T-helper 1 cell treated with Interleukin-12 subunit alpha and Interleukin-12 subunit beta and Interleukin-4 antibody, amounts not matched to agents 30 μg/mL and 1 μg/mL, for 36 hours (primary cell): Measurements from ENCODE around the gene CDK5R1.

Experiments
- H3K27ac Mint-ChIP-seq: one replicate; pipeline ENCODE4 v1.8.0; 2021; ENCODE audit warnings: mild to moderate bottlenecking, mixed read lengths
- H3K27me3 Mint-ChIP-seq: one replicate; pipeline ENCODE4 v1.8.0; 2021; ENCODE audit warnings: low read depth, mixed read lengths
- H3K36me3 Mint-ChIP-seq: one replicate; pipeline ENCODE4 v1.8.0; 2021; ENCODE audit warnings: low read depth, mixed read lengths
- H3K4me1 Mint-ChIP-seq: one replicate; pipeline ENCODE4 v1.8.0; 2021; ENCODE audit warnings: low read depth, mixed read lengths
- H3K4me3 Mint-ChIP-seq: one replicate; pipeline ENCODE4 v1.8.0; 2021; ENCODE audit warnings: mild to moderate bottlenecking, moderate library complexity, mixed read lengths
- H3K9me3 Mint-ChIP-seq: one replicate; pipeline ENCODE4 v1.8.0; 2021; ENCODE audit warnings: mixed read lengths

Gene CDK5R1

DNA sequence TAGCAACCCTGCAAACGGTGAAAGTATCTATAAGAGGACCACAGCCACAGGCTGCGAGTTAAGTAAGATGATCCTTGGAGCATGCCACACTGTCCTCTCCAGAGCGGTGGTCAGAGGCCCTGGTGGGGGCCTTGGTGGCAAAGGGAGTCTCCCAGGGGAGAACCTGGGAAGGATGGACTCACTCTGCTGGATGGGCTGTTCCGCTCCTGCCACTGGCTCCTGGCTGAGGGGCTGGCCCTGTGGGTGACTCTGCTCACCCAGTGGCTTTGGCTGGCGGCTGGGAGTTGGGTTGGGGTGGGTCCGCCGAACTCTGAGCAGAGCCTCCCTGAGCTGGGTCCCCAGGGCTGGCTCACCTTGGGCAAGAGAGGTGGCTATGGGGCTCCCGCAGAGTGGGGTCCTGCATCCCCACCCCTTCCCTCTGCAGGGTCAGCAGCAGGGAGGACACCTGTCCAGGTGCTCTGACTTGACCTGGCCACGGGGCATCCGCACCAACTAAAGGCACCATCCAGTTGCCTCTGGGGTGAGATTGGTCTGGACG lies 7.3 kb downstream of the CDK5R1 start:
- Mint-ChIP-seq H3K4me3 (no peak overlapping the region), H3K9me3 (no peaks in the 10 kb centered on the region), H3K27me3 (peaks cover 3% of the 10 kb centered on the region), H3K27ac (no peak overlapping the region), H3K4me1 (peaks cover 21% of the 10 kb centered on the region), H3K36me3 (peaks cover 4% of the 10 kb centered on the region)

DNA sequence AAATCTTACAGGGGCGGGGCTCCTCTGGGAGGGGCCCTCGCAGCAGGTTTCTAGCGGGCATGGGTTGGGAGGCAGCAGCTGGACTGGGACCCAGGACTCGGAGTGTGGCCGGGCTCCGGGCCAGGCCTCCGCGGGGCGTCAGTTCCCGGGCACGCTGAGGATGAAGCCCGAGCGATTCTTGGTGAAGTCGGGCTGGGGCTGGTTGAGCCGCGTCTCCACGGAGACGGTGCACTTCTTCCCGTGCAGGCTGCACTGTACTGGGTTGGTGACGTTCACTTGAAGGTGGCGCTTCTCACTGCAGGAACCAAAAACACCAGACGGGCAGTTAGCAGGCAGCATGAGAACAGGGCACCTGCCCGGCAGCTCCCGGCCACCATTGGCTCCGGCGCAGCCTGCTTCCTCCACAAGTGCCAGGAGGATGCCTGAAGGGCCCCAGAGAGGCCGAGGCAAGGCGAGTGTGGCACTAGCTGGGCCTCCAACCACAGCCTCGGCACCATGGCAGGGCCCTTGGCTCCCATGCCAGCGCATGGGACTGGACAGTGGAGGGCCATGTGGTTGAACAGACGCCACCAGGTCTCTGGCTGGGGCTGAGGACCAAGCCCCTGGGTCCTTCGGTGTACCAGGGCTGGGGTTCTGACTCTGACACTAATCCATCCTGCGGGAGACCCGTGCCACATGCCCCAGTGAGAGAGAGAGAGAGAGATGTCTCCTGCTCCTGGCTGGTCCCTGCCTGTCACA lies 8.0 kb downstream of the CDK5R1 start:
- H3K27ac Mint-ChIP-seq: no peak overlapping the region
- no peaks in the 10 kb centered on the region for H3K9me3 Mint-ChIP-seq
- H3K4me3 Mint-ChIP-seq: no peak overlapping the region
- H3K36me3 Mint-ChIP-seq: peaks cover 2% of the 10 kb centered on the region
- H3K27me3 Mint-ChIP-seq: peaks cover 3% of the 10 kb centered on the region
- H3K4me1 Mint-ChIP-seq: peaks cover 16% of the 10 kb centered on the region

DNA sequence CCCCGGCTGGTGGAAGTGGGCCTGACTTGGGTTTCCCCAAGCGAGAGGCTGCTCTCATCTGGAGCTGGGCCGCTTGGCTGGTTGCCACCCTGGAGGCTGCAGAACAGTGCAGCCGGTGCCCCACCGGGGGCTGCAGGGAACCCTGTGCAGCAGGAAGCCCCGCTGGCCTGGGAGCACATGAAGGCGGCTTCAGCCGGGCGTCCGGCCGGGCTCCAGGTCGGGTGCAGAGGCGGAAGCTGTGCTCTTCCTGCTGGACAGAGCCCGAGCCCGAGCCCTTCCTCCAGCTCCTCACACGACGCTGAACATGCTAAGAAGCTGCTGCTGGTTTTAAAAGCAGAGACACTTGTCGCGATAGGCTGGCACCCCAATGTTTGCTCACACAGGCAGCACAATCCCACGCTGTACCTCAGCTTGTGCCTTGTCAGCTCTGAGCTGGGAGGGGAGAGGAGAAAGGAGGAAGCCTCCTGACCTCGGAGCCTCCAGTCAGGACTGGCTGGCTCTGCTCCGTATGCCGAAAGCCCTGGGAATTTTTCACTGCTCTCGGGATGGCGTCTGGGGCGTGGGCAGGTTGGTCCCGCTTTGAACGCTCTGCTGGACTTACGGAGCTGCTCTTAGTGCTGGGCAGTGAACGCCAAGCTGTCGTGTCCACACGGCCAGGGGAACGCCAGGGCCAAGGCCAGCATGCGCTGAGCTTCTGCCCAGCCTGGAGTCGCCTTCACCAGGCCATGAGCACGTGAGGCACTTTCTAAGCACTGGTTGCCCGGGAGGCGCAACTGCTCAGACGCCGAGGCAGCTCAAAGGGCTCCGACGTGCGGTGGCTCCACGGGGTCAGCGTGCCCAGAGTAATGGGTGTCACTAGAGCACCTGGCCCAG lies 8.8 kb downstream of the CDK5R1 start:
- H3K4me3 Mint-ChIP-seq: no peak overlapping the region
- peaks cover 1% of the 10 kb centered on the region for H3K36me3 Mint-ChIP-seq
- H3K27me3 Mint-ChIP-seq: peaks cover 3% of the 10 kb centered on the region
- H3K4me1 Mint-ChIP-seq: peaks cover 12% of the 10 kb centered on the region
- no peak overlapping the region for H3K27ac Mint-ChIP-seq
- H3K9me3 Mint-ChIP-seq: no peaks in the 10 kb centered on the region

DNA sequence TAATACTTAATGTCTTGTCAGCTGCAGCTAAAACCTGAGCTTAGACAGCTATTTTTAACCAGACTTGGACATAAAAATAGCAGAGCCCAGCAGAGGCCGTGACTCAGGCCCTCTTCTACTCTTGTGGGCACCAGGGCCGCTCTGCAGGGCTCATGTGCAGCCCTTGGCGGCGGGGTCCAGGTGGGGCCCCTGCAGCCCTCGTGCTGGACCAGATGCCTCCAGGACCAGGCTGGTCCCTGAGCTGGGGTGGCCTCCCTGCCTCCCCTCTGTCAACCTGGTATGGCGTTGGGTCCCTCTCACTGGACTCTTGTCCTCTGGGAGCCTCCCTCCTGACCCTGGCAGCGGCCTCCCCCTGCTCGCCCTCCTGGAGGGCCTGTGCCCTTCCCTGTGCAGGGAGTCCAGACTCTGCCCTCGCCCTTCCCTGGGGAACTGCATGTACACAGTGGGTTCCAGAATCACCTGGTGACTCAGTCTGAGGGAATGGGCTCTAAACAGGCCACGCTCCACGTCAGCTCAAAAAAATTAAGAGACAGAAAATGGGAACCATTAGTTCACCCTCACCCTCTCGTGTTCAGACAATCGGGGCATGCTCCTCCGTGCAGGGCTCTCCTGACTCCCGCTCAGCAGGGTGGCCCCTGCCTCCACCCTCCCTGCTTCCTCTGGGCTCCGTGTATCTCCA lies 9.7 kb downstream of the CDK5R1 start:
- no peaks in the 10 kb centered on the region for H3K9me3 Mint-ChIP-seq
- H3K4me1 Mint-ChIP-seq: peaks cover 14% of the 10 kb centered on the region
- H3K4me3 Mint-ChIP-seq: no peak overlapping the region
- peaks cover 3% of the 10 kb centered on the region for H3K27me3 Mint-ChIP-seq
- peaks cover 1% of the 10 kb centered on the region for H3K36me3 Mint-ChIP-seq
- H3K27ac Mint-ChIP-seq: no peak overlapping the region

DNA sequence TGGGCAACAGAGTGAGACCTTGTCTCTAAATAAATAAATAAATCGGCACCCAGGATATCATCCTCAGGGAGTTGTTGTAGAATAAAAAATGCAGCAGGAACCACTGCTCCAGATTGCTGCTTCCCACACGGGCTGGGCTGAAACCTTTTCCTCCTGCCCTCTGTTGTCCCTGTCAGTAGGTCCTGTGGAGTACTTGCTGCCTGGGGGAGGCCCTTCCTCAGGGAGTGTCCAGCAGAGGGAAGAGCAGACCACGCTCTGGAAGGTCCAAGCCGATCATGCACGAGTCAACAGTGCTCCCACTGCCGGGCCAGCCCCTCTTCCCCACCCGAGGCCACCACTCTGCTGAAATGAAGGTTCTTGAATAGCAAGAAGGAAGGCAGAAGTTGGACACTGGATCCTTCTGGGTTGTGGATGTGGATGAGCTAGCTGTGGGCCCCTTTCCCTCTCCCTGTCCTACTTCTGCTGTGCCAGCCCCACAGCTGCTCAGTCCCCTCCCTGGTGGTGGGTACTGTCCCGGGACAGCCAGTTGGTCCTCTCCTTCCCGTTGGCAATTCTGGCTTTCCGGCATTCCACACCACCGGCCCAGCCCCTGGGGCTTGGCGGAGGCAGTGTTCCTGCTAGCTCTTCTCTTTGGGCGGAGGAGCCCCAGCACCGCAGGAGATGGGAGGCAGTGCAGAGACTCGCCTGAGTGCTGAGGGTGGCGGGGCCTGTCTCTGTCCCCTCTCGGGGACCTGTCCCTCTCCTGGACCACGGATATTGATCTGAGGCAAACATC lies 10.8 kb downstream of the CDK5R1 start:
- Mint-ChIP-seq H3K4me3 (no peak overlapping the region), H3K27ac (no peak overlapping the region), H3K9me3 (no peaks in the 10 kb centered on the region), H3K36me3 (peaks cover under 1% of the 10 kb centered on the region), H3K4me1 (peaks cover 16% of the 10 kb centered on the region), H3K27me3 (peaks cover 3% of the 10 kb centered on the region)

DNA sequence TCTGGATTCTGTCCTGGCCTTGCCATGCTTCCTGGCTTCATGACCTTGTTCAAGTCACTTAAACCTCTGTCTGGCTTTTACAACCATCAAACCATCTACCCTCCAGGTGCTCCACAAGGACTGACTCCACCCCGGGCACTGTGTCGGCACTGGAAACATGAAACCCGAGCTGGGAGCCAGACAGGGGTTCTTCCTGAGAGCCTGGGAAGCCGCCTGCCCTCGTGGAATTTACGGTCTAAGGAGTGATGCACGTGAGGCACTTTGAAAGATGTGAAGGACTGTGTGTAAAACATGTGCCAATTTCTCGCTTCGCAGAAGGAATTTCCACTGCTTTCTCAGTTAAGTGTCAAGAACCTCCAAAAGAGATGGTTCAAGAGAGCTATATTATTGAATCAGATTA lies 11.6 kb downstream of the CDK5R1 start:
- peaks cover 18% of the 10 kb centered on the region for H3K4me1 Mint-ChIP-seq
- H3K9me3 Mint-ChIP-seq: no peaks in the 10 kb centered on the region
- H3K27me3 Mint-ChIP-seq: no peaks in the 10 kb centered on the region
- no peaks in the 10 kb centered on the region for H3K36me3 Mint-ChIP-seq
- no peak overlapping the region for H3K4me3 Mint-ChIP-seq
- no peak overlapping the region for H3K27ac Mint-ChIP-seq

DNA sequence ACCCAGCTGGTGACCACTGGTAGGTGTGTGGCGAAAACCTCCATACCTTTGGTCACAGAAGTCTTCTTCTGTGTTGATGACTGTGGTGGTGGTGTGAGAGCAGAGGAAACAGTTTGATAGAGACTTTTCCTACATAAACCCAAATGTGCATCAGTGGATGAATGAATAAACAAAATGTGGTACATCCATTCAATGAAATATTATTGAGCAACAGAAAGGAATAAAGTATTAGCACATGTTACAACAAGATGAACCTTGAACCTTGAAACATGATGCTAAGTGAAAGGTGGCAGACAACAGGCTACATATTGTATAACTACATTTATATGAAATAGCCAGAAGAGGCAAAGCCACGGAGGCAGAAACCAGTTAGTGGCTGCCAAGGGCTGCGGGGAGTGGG lies 15.2 kb downstream of the CDK5R1 start:
- H3K36me3 Mint-ChIP-seq: no peaks in the 10 kb centered on the region
- H3K9me3 Mint-ChIP-seq: no peaks in the 10 kb centered on the region
- peaks cover 4% of the 10 kb centered on the region for H3K27me3 Mint-ChIP-seq
- peaks cover 40% of the 10 kb centered on the region for H3K4me1 Mint-ChIP-seq
- H3K27ac Mint-ChIP-seq: peak overlapping the region; percentile 62
- no peak overlapping the region for H3K4me3 Mint-ChIP-seq

DNA sequence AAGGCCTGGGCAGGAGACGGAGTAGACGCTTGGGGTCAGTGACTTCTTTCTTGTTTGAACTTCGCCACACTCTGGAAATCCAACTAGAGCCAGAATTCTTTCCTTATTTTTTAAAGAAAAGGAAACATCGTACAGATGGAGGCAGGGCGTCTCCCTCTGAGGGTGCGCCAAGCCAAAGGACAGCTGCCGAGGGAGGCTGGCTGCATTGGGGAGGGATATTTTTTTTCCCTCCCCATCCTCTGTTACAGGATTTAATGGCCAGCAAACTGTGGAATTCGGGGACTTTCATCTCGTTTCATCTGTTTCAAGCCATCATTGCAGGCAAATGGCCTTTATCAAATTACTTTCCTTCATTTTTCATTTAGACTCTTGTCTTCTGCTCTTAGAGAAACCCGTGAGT lies 15.9 kb downstream of the CDK5R1 start:
- Mint-ChIP-seq H3K4me3 (no peak overlapping the region), H3K27ac (peak overlapping the region; percentile 98), H3K36me3 (no peaks in the 10 kb centered on the region), H3K9me3 (no peaks in the 10 kb centered on the region), H3K4me1 (peaks cover 42% of the 10 kb centered on the region), H3K27me3 (peaks cover 4% of the 10 kb centered on the region)

DNA sequence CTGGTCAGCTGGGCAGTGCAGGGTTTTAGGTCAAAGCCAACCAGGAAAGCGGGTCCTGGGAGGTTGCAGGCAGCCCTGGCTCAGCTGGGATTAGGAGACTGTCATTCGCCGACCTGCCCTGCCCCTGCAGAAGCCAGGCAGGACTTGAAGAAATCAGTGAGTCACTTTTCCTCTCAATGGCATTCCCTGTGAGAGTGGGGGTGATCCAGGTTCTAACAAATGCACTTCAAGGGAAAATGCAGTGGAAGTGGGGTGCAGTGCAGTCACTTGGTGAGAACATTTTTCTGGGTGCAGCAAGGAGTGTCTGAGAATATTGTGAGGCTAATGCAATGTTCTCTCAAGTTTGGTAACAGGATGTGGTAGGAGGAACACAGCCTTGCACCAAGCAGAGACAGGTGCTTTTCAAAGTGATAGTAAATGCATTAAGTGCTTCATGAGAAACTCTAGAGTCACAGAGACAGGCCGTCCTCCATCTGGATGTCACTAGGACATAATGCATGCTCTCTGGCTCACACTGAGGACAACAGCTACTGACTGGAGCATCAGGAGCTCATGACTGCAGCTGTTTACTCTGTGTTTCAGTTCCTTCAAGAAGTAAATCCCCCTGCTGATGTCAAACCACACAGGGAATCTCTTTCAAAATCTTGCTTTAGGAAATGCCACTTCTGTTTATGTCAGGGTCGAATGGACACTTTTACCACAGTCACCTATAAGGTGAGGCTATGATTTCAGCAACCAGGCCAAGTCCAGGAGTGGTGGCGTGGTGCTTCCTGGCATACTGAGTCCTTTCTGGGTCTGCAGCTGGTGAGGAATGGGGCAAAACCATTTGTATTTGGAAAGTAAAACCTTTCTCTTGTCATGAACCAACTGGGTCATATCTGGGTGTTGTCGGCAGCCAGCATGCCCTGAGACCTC lies 16.7 kb downstream of the CDK5R1 start:
- peak overlapping the region; percentile 98 for H3K27ac Mint-ChIP-seq
- no peaks in the 10 kb centered on the region for H3K9me3 Mint-ChIP-seq
- peak overlapping the region; percentile 64 for H3K4me3 Mint-ChIP-seq
- no peaks in the 10 kb centered on the region for H3K36me3 Mint-ChIP-seq
- peaks cover 4% of the 10 kb centered on the region for H3K27me3 Mint-ChIP-seq
- peaks cover 42% of the 10 kb centered on the region for H3K4me1 Mint-ChIP-seq

DNA sequence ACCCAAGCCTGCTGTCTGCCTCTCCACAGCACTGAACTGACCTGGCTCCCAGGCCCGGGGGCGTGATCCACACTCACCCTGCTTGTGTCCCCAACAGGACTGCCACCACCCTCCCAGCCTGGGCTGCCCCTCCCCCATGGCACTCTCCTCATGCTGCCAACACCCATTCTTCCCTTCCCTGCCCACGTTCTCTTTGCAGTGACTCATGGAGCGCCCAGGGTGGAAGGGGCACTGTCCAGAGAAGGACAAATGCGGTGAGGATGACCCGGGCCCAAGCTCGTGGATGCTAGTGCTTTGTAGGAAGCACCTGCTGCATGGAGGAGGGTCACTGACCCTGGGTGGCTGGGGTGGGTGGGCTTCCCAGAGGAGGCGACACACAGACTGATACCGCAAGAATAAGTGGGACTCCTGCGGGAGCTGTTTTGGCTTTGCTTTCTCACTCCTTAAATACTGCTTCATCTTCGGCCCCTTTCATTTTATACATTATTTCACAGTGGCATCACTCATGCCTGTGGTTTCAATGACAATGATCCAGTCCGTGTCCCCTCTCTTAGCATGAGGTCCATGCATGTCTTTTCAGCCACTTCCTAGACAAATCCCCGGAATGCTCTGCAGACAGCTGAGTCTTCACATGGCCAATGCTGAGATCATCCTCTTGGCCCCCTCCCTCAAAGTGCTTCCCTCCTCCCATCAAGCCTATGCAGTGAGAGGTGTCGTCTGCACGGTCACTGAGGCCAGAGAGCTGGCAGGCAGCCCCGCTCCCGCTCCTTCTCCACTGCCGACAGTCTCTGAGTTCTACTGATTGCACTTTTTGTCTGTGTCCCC lies 17.6 kb downstream of the CDK5R1 start:
- H3K27me3 Mint-ChIP-seq: peaks cover 6% of the 10 kb centered on the region
- H3K27ac Mint-ChIP-seq: peak overlapping the region; percentile 98
- H3K4me3 Mint-ChIP-seq: peak overlapping the region; percentile 64
- peaks cover 42% of the 10 kb centered on the region for H3K4me1 Mint-ChIP-seq
- H3K36me3 Mint-ChIP-seq: no peaks in the 10 kb centered on the region
- no peaks in the 10 kb centered on the region for H3K9me3 Mint-ChIP-seq

DNA sequence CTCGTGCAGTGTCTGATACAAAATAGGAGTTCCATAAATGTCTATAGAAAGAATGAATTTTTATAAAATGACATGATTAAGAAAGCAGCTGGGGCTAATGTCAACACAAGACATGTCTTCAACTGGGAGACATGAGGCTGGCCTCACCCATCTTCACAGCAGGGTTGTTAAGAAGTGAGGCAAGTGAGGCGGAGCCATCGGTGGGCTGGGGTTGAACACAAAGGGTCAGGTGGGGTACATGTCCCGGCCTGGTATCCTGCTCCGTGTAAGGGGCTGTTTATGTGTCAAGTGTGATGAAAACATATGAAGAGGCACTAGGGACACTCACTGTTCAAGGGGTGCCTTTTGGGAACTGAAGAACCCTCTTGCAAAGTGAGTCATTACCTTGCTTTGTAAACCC lies 22.1 kb downstream of the CDK5R1 start:
- Mint-ChIP-seq H3K27me3 (peaks cover 20% of the 10 kb centered on the region), H3K4me1 (peaks cover 21% of the 10 kb centered on the region), H3K36me3 (no peaks in the 10 kb centered on the region), H3K4me3 (no peak overlapping the region), H3K27ac (no peak overlapping the region), H3K9me3 (no peaks in the 10 kb centered on the region)

DNA sequence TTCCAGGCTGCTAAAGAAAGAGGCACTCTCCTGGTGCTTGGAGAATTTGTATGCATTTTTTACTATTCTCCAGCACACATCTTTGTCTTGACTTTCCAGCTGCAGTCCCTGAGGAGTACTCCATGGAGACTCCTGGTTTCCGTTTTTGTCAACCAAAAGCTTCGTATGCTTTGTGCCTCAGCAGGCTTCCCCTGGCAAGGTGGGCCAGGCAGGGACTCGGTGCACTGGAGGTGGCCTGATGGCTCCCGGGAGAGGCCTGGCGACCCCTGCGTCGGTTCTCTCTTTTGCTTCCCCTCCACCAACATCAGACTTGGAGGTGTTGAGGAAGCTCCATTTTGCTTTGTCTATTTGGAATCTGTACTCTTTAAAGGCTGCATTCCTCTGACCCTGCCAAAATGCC lies 23.7 kb downstream of the CDK5R1 start:
- H3K4me3 Mint-ChIP-seq: no peak overlapping the region
- H3K27ac Mint-ChIP-seq: no peak overlapping the region
- no peaks in the 10 kb centered on the region for H3K36me3 Mint-ChIP-seq
- H3K9me3 Mint-ChIP-seq: no peaks in the 10 kb centered on the region
- H3K27me3 Mint-ChIP-seq: peaks cover 20% of the 10 kb centered on the region
- H3K4me1 Mint-ChIP-seq: peaks cover 6% of the 10 kb centered on the region
